Effector memory CD8-positive, alpha-beta T cell (primary cell): ENCODE measurements around the gene MT1H.
"Not testable (repeated sequence)": the region's sequence is repeated elsewhere in the genome, so short reads cannot be mapped to it uniquely, and the experiment has no call there.

ENCODE experiments used
- ATAC-seq: fragments of 150-1000 bp; cut with Tn5 transposase; replicated peaks from 2 replicates; pipeline ENCODE4 v1.10.0; 2021; ENCODE audit warnings: mild to moderate bottlenecking, moderate library complexity
- DNase-seq, 3 experiments: peaks; one replicate each; pipeline ENCODE4 v3.0.0; 2021
- H3K27ac Mint-ChIP-seq, 2 donors: one replicate each; pipeline ENCODE4 v1.8.0; 2022; ENCODE audit warnings: mild to moderate bottlenecking in 2 of 2, mixed read lengths in 2 of 2, moderate library complexity in 2 of 2
- H3K27me3 Mint-ChIP-seq, 2 donors: one replicate each; pipeline ENCODE4 v1.8.0; 2022; ENCODE audit warnings: mixed read lengths in 2 of 2
- H3K36me3 Mint-ChIP-seq: one replicate; pipeline ENCODE4 v1.8.0; 2022; ENCODE audit warnings: mild to moderate bottlenecking, moderate library complexity, mixed read lengths; ENCODE audit not compliant: insufficient read depth
- H3K4me1 Mint-ChIP-seq, 2 donors: one replicate each; pipeline ENCODE4 v1.8.0; 2022; ENCODE audit warnings: low read depth in 2 of 2, mixed read lengths in 2 of 2
- H3K4me3 Mint-ChIP-seq, 2 donors: one replicate each; pipeline ENCODE4 v1.8.0; 2022; ENCODE audit warnings: mild to moderate bottlenecking in 2 of 2, mixed read lengths in 2 of 2, moderate library complexity in 2 of 2
- H3K9me3 Mint-ChIP-seq, 2 donors: one replicate each; pipeline ENCODE4 v1.8.0; 2022; ENCODE audit warnings: mixed read lengths in 2 of 2

Gene MT1H

GRCh38 chr16:56715126-56715525 is 45.5 kb downstream of the MT1H start:
- Mint-ChIP-seq H3K9me3 (no peaks in the 10 kb centered on the region), H3K27ac (no peak overlapping the region), H3K36me3 (no peaks in the 10 kb centered on the region), H3K4me3 (no peak overlapping the region), H3K27me3 (no peaks in the 10 kb centered on the region), H3K4me1 (peaks cover 7 to 12% of the 10 kb centered on the region in 2 donors)
- DNase-seq (no peak), ATAC-seq (no peak)

- Mint-ChIP-seq H3K9me3 (no peaks in the 10 kb centered on the region), H3K36me3 (no peaks in the 10 kb centered on the region), H3K4me1 (no peaks in the 10 kb centered on the region), H3K27ac (no peak overlapping the region), H3K4me3 (no peak overlapping the region), H3K27me3 (no peaks in the 10 kb centered on the region)
- no peak for DNase-seq
- no peak for ATAC-seq
Observed at GRCh38 chr16:56716761-56717160, 47.1 kb downstream of the MT1H start.

GRCh38 chr16:56717532-56717931 is 47.9 kb downstream of the MT1H start:
- not testable (repeated sequence) for DNase-seq, H3K36me3 Mint-ChIP-seq, H3K9me3 Mint-ChIP-seq, ATAC-seq, H3K4me3 Mint-ChIP-seq, H3K4me1 Mint-ChIP-seq, H3K27ac Mint-ChIP-seq, H3K27me3 Mint-ChIP-seq
